ENCODE measurements around the gene LCE5A.
"Not testable (repeated sequence)": the region's sequence is repeated elsewhere in the genome, so short reads cannot be mapped to it uniquely, and the experiment has no call there.

The LCE5A gene

DNA sequence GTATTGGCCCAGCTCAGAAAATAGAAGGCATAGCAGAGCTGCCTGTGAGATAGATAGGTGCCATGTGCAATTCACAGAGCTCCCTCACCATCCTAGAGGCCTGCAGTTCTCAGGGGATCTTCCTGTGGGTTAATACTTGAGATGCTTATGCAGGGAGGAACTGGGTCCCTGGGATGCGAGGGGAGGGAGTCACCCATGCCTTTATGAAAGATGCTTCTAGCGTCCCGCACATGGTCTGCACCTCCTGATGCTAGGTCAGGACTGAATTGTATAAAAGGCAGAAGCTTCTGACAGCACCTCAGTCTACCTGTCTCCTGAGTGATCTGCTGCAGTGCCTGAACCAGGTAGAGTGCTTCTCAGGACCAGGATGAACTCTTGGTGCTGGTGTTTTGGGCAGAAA, at the start of gene LCE5A:
TSS of gene LCE5A (plus strand) at position 301 of the 400 bp plus-strand sequence. CDS start 732 bp downstream, outside the sequence.
- no peak for DNase-seq

DNA sequence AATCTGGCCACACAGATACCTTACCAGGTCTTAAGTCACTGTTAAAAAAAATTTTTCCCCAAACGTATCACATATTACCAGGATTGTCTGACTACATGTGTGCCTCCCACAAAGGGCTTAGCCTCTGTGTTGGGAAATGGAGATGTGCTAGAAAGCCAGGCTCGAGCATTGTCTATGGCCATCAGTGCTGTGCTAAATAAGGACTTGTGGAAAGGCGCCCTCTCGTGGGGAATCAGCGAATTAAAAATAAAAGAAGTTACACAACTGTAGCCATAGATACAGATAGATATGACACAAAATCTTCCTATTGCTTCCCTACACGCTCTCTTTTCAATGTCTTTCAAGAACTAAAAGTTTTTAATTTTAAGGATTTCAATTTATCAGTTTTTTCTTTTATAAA, 49.1 kb upstream of the LCE5A start:
- DNase-seq: no peak

GRCh38 chr1:152462636-152463035, 48.0 kb upstream of the LCE5A start:
- no peak for DNase-seq

DNA sequence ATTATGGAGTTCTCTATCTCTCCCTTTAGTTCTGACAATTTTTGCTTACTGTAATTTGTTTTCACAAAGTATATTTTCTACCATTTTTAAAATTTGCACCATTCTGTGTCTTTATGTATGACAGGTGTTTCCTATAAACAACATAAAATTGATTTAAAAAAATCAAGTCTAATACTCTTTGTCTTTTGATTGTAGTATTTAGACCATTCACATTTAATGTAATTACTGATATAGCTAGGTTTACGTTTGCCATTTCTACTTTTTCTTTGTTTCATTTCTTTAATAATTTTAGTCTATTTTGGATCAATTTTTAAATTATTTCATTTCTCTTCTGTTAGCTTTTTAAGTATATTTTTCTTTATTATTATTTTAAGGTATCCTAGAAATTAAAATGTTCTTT, 44.4 kb upstream of the LCE5A start:
- DNase-seq: no peak

GRCh38 chr1:152473887-152474537, 36.6 kb upstream of the LCE5A start:
- no peak for DNase-seq

DNA sequence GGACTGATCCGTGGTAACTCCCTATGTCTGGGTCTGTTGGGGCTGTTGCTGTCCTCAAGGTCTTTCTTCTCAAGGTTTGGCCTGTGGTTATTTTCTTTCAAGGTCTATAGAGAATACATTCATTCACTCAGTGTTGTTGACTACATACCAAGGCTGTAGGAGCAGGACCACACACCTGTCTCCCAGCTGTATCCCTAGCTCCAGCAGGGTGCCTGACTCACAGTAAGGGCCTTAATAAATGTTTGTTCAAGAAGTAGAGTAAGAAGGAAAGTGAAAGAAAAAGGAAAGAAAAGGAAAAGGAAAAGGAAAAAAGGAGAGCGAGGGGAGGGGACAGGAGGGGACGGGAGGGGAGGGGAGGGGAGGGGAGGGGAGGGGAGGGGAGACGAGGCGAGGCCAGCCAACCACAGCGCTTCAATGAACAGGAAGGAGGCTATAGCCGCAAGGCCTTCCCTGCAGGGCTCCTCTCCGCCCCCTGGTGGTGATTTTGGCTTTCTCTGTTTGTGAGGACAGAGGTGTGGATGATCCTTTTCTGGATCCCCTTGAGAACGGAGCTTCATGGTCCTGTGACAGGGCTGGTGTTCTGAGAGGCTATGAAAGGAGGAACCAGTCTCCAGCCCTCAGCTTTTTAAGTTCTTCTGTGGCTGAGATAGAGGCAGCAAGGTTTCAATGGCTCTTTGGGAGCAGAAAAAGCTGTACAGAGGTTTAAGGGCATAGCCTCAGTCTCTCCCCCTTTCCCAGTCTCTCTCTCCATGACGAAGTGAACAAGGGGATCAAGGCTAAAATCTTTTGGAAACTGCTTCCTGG, 30.6 kb upstream of the LCE5A start:
- DNase-seq: no peak

- DNase-seq: no peak
Observed at GRCh38 chr1:152481869-152482664, 28.5 kb upstream of the LCE5A start.

DNA sequence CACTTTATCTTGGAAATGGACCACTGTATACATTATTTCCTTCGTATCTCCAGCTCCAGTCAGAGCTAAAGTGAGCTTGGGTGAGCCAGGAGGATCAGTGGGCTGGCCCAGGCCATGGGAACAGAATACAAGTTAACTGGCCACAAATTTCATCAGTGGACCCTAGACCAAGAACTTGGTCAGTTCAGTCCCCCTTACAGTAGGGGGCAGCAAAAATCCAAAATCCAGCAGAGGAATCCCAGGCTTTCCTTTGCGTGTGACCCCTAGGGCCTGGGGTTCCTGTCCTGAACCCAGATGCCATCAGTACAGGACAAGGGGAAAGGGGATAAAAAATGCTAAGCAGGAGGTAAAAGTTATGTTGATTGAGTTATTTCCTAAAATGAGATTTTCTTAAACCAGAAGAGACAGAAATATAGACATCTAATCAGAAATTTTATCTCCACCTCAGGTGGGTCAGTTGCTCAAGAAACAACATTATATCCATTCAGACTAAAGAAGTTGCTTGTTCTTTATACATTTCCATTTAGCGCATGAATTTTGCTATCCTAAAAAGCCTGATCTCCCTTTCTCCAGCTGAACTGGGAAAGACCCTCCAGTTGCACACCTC, 24.1 kb upstream of the LCE5A start:
- DNase-seq: no peak

GRCh38 chr1:152487871-152488270, 22.7 kb upstream of the LCE5A start:
- no peak for DNase-seq

DNA sequence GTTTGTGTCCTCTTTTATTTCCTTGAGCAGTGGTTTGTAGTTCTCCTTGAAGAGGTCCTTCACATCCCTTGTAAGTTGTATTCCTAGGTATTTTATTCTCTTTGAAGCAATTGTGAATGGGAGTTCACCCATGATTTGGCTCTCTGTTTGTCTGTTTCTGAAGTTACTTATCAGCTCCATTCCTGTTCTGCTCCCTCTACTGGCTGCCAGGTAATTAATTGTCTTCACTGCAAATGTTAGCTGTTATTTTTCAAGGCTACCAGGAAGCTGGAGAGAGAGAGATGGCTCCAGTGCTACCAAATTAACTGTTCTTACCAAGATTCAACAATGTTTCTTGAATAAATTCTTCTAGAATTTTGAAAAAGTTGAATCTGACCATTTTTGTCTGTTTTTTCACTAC, 19.1 kb upstream of the LCE5A start:
- DNase-seq: not testable (repeated sequence)

- no peak for DNase-seq
Observed at GRCh38 chr1:152495066-152495675, 15.4 kb upstream of the LCE5A start.

DNA sequence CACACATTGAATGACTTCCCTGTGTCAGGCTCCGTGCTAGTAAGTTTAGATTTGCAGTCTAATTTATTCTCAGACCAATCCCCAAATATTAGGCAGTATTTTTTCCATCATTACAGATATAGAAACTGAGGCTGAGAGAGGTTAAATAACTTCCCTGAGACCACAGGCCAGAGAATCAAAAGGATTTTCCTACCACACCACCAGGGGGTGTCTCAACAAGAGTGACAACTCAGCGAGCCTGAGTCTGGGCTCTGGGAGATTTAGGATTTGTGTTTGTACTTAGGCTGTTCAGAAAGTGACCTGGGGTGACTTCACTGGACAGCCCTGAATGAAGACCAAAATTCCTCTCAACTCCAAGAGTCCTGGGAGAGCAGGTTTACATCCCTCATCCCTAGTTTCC, 13.3 kb upstream of the LCE5A start:
- DNase-seq: no peak

- no peak for DNase-seq
Observed at GRCh38 chr1:152501704-152502103, 8.9 kb upstream of the LCE5A start.

DNA sequence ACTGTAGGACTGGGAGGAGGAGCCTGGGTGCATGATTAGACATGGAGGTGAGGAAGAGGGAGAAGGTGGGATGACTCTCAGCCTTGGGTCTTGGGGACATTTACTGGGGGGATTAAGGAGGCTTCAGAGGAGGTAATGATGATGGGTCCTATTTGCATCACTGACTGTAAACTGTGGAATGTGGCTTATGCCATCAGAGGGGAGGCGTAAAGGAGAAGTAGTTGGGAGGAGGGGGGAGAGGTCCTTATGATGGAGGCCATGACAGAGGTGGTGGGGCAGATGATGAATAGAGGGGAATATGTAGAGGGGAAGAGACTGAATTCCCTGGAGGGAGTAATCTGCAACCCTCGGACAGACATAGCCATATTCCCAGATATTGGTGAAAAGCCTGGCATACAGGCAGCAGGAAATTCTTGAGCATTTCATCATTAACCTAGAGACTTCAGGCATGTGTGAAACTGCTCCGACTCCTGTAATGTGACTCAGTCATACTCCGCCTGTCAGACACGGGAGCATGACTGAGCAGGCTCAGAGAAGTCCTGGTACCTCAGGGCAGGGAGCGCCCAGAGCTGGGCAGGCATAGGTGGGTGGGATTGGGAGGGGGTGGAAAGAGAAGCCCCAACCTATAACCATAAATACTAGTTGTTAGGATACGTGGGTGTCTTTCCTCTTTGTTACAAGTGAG, 8.0 kb upstream of the LCE5A start:
- no peak for DNase-seq

- DNase-seq: no peak
Observed at GRCh38 chr1:152505083-152505482, 5.5 kb upstream of the LCE5A start.

- DNase-seq: no peak
Observed at GRCh38 chr1:152506899-152507498, 3.6 kb upstream of the LCE5A start.

- DNase-seq: no peak
Observed at GRCh38 chr1:152511596-152511995, 993 bp downstream of the LCE5A start.

DNA sequence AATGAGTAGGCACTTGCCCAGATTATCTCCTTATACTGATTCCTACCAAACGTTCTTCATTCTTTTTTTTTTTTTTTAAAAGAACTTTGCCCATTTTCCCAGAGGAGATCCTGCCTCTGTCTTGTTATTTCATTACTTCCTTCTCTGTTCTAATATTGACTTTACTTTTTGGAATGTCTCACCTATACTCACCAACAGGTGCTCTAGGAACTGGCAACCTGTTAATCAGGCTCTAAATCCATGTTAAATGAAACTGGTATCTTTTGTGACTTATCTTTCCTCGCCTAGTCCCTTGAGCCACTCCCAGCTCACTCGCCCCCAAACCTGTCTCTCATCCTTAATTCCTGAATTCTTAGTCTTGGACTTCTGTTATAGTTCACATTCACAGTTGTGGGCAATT, 2.5 kb downstream of the LCE5A start:
- no peak for DNase-seq

- no peak for DNase-seq
Observed at GRCh38 chr1:152514715-152515433, 4.3 kb downstream of the LCE5A start.

- DNase-seq: no peak
Observed at GRCh38 chr1:152515434-152515783, 4.8 kb downstream of the LCE5A start.

GRCh38 chr1:152516082-152516481, 5.5 kb downstream of the LCE5A start:
- DNase-seq: no peak

All from NCI-H774 (cell line).